ENCODE results near the gene TMC1.

DNA sequence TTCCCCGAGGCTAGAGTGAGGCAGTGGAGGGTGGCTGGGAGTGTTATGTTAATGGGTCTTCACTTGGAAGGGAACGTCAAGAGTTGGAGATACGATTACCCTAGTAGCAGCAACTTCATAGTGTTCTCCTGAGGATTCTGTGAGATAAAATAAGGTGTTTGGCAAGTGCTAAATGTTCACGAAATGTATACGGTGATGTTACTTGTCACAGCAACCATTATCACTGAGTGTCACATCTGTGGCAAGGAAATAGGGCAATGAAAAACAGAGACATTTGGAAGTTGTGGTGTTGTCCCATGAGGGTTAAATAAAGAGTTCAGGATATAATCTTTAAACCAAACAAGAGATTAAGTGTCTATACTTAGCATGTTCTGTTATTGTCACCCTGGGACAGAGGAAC, 248.1 kb downstream of the TMC1 start:
- TF ChIP-seq CTCF (IDR thresholded peaks at IDR 0.05) (no peak), POLR2A (IDR thresholded peaks at IDR 0.05) (no peak)
